Ramos (cell line): ENCODE data around the gene FOXN1.

Source experiments
- in situ Hi-C: fragments of 300-500 bp; cut with MboI; formaldehyde crosslinking; loops from one replicate; pipeline ENCODE4 v1.14.3; 2022; ENCODE audit warnings: low sequenced_read_pairs; ENCODE audit not compliant: unreplicated experiment

FOXN1 gene

DNA sequence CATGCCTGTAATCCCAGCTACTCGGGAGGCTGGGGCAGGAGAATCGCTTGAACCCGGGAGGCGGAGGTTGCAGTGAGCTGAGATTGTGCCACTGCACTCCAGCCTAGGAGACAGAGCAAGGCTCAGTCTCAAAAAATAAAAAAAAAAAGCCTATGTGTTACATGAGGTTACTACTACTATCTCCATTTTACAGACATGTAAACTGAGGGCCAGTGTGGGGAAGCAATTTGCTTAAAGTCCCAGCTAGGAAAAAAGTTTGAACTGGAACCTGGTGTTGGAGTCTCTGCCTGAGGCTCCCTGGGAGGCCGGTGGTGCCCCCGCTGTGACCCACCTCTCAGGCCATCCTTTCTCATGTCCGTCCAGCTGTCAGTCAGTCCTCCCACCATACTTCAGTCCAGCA, 28.2 kb upstream of the FOXN1 start:
- in situ Hi-C loops, result no loop called here

DNA sequence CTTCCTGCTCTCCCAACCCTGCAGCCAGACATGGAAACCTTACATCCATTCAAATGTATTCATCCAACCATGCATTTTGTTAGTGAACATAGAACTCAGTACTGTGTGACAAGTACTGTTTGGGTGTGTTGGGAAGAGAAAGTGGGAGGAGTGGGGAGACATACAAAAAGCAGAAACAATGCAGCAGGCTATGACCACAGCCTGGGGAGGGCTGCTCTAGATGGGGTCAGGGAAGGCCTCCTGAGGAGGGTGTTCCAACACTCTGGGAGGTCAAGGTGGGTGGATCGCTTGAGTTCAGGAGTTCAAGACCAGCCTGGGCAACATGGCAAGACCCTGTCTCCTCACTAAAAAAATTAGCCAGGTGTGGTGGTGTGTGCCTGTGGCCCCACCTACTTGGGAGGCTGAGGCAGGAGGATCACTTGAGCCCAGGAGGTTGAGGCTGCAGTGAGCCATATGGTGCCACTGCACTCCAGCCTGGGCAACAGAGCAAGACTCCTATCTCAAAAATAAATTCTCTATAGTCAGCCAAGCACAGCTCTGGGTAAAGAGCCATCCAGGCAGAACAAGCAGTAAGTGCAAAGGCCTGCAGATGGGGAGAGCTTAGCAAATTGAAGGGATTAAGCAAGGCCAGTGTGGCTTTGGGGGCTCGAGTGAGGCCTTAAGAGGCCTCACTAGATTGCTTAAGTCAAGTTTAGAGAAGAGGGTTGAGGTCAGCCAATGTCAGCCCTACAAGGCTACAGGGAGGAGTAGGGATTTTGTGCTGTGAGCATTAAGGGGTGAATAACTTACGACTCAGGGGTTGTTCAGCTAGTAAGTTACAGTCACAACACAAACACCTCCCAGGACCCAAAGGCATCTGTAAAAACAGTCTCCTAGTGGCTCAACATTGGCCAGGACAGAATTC, 27.2 kb upstream of the FOXN1 start:
- in situ Hi-C loops, result no loop called here

DNA sequence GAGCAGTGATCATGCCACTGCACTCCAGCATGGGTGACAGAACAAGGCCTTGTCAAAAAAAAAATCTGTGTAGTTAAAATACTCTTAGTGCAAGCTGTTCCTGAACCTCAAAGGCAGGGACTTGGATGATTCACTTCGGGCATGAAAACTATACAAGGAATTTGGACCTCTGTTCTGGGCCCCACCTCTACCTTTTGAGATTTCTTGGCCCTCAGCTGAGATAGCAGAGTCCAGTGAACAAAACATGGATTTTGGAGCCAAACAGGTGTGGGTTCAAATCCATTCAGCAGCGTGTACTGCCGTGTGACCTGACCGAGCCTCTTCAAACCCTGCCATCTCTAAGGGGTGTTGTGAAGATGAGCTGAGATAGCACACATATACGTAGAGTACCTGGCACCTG, 25.9 kb upstream of the FOXN1 start:
- in situ Hi-C loops, result no loop called here

DNA sequence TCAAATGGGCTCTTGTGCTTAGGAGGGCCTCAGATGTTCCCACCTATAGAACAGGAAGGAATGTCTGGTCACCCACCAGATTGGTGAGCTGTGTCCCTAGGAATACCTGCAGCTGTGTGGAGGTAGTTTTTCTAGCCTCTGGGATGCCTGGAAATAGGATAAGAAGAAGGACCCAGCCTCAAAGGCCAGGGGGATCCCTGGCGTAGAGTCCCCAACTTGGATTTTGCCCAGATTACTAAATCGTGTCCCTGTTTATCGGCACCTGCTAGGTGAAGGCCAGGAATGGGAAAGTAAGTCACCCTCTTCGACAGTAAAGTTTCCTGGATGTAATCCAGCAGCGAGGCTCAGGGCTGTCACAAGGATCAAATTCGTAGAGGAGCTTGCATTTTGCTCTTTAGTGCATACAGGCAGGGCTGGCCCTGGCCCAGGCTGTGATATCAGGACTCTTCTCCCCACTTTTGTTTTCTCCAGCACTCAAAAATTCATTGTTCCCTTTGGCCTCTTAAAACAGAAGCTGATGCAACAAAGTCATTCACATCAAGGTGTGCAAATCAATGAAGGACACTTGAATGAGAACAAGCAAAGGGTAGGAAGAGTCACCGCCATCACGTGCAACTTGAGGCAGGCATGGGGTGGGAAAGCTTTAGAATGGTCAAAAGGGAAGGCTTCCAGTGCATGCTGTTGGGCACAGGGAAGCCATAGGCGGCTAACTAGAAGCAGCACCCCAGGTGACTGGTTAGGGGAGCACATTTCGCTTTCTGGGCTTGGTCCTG, 25.2 kb upstream of the FOXN1 start:
- in situ Hi-C loops, result no loop called here

DNA sequence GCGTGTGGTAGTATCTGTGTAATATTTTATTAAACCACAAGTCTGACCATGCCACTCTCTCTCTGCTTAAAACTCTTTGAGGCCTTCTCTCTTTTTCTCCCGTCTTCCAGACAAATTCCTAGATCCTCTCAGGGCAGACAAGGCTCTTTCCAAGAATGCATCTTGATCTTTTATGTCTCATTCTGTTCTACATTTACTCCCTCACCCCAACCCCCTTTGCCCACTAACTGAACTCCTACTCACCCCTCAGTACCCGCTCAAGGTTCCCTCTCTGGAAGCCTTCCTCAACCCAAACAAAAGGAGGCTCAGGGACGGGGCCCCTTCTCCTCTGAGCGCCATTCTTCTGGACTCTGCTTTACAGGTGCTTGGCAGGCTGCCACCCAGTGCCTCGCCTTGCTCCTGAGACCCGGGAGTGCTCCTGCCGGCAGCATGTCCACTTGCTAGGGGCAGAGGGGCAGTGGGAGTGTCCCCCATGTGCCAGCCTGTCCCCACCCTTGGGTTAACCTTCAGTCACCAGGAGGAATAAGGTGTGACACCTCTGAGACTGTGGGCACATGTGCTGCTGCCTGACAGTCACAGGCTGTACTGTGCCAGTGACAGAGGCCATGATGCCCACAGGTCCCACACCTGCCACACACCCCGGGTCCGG, 23.5 kb upstream of the FOXN1 start:
- in situ Hi-C loops, result no loop called here

DNA sequence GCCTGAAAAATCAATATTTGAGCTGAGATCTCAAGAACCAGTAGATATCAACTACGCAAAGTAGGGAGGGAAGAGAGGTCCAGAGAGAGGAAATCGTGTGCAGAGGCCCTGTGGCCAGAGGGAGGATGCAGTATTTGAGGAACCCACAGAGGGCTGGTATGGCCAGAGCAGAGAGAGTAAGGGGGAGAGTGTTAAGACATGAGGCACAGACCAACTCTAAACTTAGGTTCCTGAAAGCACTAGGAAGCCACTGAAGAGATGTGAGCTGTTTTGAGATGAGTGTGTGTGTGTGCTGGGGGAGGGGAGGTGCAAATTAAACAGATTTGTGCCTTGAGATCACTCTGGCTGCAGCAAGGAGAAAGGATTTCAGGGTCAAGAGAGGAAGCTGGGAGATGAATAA, 21.9 kb upstream of the FOXN1 start:
- in situ Hi-C loops, result no loop called here

DNA sequence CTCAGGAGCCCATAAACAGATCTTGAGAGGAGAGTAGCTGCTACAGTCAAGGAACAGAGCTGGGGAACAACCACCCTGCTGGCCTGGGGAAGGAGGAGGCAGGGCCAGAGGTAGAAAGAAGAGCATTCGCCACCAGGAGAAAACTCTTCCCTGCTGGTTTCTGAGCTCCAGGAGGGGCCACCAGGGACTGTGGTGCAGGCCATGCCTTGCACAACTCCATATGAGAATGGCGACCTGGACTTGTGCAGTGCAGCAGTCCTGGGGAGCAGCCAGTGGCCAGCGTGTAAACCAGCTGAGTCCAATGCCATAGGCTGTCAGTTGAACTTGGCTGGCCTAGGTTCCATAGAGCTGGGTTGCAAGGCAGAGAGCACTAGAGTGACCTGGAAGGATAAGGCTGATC, 21.1 kb upstream of the FOXN1 start:
- in situ Hi-C loops, result no loop called here

DNA sequence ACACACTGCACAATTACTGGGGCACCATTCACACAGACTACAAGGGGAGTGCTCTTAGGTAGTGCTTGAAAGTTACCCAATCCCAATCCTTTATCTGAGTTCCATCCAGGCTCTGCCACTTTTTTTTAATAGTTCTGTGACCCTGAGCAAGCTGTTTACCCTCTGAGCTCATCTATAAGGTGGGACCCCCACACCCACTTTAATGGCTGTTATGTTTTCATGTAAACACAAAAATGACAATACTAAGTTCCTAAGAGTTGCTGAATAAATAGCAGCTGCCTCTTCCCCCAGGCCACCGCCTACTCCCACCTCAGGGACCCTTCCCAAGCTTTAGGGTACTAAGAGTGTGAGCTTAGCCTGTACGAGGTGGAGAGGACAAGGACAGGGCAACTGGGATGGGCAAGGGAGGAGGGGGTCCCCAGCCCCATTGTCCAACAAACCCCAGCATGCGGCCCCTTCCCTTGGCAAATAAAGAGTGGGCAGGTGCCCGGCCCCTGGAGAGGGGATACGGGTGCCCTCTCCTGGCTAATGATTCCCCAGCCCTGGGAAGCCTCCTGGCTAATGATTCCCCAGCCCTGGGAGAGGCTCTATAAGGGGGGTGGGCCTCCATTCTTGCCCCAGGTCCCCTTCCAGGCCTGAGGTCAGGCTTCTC, 18.1 kb upstream of the FOXN1 start:
- in situ Hi-C loops, result no loop called here

DNA sequence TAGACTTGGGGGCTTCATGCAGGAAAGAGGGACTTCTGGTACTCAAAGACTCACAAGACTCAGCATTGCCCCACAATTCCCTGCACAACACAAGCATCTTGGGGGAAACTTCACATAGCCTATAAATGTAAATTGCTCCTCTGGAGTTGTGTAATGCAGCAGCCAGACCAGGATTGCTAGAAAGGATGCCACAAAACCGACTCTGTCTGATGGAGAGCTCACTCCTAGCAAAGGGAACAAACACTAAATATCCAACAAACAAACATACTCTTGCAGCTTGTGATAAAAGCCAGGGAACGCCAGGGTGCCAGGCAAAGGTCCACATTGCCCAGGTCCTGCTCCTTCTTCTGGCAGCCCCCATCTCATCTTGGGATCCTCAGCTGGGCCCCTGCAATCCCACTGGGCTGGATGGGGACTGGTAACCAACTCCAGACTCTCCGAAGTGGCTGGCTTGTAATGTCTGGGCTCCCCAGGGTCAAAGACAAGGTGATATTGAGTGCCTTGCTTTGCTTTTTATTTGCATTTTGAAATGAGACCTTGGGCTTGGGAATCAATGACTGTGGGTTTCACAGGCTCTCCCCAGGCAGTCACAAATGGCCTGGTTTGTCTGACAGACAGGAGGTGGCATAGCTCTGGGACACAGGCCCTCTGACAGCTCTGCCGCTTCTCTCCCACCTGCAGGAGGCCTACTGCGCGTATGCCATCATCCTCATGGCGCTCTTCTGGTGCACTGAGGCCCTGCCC, 17.4 kb upstream of the FOXN1 start:
- in situ Hi-C loops, result no loop called here

DNA sequence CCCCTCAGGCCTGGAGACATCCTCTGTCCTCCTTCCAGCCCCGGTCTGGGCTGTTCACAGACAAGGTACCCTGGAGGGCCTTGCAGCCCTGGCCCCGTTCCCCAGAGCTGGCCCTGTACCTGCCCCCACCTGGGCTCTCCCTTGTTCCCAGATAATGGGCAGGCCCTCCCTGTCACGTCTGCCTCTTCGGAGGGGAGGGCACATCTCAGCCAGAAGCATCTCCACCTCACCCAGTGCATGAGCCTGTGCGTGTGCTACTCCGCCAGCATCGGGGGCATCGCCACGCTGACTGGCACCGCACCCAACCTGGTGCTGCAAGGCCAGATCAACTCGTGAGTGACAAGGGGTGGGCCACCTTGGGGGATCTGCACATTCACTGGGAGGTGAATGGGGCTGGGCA, 14.9 kb upstream of the FOXN1 start:
- in situ Hi-C loops, result no loop called here

DNA sequence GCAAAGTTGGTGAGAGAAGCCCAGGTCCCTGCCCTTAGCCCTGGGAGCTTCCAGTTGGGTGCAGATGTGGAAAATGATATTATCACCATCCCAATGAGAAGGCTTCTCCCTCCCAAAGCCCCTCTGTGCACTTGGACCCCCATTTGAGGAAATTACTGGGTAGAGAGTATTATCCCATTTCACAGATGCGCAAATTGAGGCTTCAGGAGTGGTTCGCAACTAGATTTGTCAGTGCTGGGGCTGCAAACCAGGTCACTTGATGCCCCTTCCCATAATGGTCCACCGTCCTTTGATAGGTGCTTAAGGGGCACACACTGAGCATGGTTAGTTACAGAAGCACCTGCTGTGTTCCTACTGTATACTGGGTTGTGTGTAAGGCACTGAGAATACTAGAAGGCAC, 14.3 kb upstream of the FOXN1 start:
- in situ Hi-C loops, result no loop called here

DNA sequence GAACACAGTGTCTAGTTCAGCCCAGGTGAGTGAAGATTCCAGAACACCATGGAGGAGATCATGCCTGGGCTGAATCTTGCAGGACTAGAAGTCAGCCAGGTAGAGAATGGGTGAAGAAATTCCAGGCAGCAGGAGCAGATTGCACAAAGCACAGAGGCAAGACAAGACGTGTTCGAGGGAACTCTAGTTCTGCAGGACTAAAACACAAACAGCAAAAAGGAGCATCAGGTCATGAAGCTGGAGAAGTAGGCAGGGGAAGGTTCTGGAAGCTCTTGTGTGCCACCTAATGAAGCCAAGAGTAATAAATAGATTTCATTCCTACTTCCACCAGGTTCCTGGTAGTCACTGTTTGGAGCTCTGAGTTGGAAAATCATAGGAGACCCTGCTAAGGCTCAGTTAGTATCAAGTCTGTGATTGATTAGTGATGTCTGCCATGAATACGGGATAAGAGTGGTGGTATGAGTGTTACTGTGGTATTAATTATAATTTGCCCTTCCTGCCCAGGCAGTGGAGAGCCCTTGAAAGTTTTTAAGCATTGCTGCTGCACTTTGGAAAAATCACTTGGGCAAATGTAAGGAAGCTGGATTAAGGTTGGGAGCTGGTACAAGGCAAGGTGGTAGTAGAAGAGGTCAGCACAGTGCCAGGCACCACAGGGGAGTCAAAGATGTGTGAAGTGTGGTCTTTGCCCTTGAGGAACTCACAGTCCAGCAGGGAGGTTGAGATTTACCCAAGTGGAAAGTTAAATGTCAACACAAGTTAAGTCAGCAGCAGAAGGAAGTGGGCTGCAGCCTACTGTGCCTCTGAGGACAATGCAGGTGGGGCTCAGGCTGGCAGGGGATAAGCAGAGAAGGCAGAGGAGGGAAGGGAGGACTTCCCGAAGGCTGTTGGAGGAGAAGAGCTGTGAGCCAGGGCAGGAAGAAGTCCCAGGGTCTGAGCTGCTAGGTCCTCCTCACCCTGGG, 13.5 kb upstream of the FOXN1 start:
- in situ Hi-C loops, result no loop called here

DNA sequence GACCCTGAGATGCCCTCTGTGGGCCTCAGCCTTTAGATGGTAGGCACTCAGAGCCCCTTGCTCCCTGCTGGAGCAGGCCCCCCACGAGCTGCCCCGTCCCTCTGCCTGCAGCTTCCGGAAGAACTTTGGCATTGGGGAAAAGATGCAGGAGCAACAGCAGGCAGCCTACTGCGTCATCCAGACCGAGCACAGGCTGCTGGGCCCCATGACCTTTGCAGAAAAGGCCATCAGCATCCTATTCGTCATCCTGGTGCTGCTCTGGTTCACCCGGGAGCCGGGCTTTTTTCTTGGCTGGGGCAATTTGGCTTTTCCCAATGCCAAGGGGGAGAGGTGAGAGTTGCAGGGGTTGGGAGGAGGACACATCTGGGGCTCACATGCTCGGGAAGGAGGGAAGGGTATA, 12.7 kb upstream of the FOXN1 start:
- in situ Hi-C loops, result no loop called here

DNA sequence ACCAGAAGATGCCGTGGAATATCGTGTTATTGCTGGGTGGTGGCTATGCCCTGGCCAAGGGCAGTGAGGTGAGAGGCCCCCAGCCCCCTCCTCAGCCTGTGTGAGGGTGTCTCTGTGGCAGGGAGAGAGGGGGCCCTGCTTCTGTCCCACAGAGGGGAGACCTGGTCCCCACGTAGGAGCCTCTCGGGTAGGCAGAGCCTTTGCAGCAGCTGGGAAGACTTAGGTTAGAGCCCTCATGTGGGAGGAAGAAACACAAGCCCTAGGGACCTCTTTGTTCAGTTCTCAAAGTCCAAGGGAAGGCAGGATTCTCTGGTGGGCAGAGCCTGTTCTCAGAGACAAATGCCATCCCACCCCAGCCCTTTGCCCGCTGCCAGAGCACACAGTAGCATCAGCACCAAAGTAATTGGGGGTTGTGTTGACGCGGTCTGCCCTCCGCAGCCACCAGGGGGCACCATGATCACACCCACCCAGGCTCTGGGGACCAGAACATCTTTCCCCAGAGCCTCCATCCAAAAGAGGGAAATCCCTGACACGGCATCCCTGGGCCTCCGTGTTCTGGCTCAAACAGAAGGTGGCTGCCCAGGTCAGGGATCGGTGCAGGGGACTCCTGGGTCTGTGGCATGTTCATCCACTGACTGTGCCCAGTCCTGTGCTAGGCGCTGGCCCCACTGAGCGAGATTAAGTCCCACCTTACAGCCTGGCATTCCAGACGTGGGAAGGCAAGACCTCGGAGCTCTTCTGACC, 11.5 kb upstream of the FOXN1 start:
- in situ Hi-C loops, result loop anchor here (5.0 kb wide), 1 partner anchor 118 kb away; the partner anchor contains the start of gene RSKR

DNA sequence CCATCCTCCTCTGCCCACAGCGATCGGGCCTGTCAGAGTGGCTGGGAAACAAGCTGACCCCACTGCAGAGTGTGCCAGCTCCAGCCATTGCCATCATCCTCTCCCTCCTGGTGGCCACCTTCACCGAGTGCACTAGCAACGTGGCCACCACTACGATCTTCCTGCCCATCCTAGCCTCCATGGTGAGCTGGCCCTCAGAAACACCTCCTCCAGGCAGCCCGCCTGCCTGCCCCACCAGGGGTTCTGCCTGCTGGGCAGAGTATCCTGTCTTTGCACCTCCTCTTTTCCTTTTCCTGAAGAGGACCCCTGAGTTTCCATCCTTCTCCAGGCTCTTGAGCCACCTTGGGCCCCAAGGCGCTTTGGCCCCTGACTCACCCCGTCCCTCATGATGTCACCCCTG, 10.5 kb upstream of the FOXN1 start:
- in situ Hi-C loops, result loop anchor here (5.0 kb wide), 1 partner anchor 117 kb away; the partner anchor contains the start of gene RSKR

DNA sequence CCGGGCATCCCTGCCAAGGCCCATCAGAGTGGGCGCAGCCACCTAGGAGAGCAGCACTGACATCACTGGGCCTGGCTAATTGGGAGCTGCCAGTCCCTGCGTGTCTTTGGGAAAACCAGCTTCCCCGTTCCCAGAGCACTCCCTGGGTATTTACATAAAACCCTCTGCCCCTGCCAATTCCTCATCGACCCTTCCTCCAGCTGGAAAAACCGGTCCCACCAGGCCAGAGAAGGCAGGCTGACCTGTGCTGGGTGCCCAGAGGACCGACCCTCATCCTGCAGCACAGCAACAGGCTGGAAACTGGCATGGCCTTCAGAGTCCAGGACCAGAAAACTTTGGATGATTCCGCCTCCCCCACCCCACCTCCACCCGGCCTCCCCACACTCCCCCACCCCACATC, 8.2 kb upstream of the FOXN1 start:
- in situ Hi-C loops, result loop anchor here (5.0 kb wide), 1 partner anchor 114 kb away; the partner anchor contains the start of gene RSKR

DNA sequence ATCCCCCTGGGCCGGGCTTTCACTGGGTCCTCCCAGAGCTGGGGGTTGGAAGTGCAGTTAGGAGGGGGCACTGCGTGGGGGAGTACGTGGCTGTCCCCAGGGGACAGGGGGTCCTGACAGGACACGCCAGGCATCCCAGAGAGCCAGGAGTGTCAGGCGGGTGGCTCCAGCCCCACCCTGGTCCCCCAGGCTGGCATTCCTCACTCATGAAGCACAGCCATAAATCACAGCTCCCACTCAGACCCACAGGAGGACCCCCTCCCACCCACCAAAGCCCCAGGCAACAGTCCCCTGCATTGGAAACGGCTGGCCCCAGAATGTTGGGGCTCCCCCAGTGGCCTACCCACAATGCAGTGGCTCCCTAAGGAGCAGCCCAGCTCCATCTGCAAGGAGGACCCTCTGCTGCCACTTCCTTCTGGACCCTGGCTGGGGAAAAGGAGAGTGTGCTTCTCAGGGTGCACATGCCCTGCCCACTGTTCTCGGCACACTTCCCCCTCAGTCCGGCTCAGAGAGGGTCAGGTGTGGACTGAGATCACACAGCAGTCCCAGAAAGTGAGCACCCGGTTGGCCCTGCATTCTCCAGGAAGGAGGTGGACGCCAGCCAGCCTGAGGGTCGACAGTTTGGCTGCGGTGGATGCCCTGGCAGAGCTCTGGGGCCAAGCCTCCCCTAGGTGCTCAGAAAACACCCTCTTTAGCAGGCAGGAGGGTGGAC, 7.3 kb upstream of the FOXN1 start:
- in situ Hi-C loops, result loop anchor here (5.0 kb wide), 1 partner anchor 113 kb away; the partner anchor contains the start of gene RSKR
